ENCODE measurements around the gene VSIG8.

The VSIG8 gene

GRCh38 chr1:159843459-159843858 lies 19.0 kb downstream of the VSIG8 start:
- Histone ChIP-seq H3K4me1 (ENCODE audit: control insufficient read depth, insufficient read depth, low read length) (no peaks in the 10 kb centered on the region), H3K27ac (ENCODE audit: low read length) (no peak overlapping the region), H3K36me3 (ENCODE audit: control insufficient read depth in 2 of 2, insufficient read depth in 2 of 2, low read length in 2 of 2) (peaks cover 0 to 10% of the 10 kb centered on the region in 2 donors), H3K27me3 (ENCODE audit: control insufficient read depth in 1 of 2, insufficient read depth in 2 of 2, low read length in 2 of 2) (no peaks in the 10 kb centered on the region), H3K9ac (ENCODE audit: low read length in 2 of 2) (no peak overlapping the region), H3K9me3 (ENCODE audit: control insufficient read depth in 2 of 2, low read length in 2 of 2) (no peaks in the 10 kb centered on the region), H3K4me3 (ENCODE audit: low read length in 2 of 2) (no peak overlapping the region)

- Histone ChIP-seq H3K4me1 (ENCODE audit: control insufficient read depth, insufficient read depth, low read length) (no peaks in the 10 kb centered on the region), H3K9ac (ENCODE audit: low read length in 2 of 2) (no peak overlapping the region), H3K36me3 (ENCODE audit: control insufficient read depth in 2 of 2, insufficient read depth in 2 of 2, low read length in 2 of 2) (peaks cover 0 to 13% of the 10 kb centered on the region in 2 donors), H3K4me3 (ENCODE audit: low read length in 2 of 2) (no peak overlapping the region), H3K27me3 (ENCODE audit: control insufficient read depth in 1 of 2, insufficient read depth in 2 of 2, low read length in 2 of 2) (no peaks in the 10 kb centered on the region), H3K27ac (ENCODE audit: low read length) (no peak overlapping the region), H3K9me3 (ENCODE audit: control insufficient read depth in 2 of 2, low read length in 2 of 2) (no peaks in the 10 kb centered on the region)
Observed at GRCh38 chr1:159841749-159842148, 20.7 kb downstream of the VSIG8 start.

GRCh38 chr1:159839116-159839849 lies 23.2 kb downstream of the VSIG8 start:
- H3K36me3 ChIP-seq (ENCODE audit: control insufficient read depth in 2 of 2, insufficient read depth in 2 of 2, low read length in 2 of 2) = peaks cover 0 to 18% of the 10 kb centered on the region in 2 donors
- H3K27me3 ChIP-seq (ENCODE audit: control insufficient read depth in 1 of 2, insufficient read depth in 2 of 2, low read length in 2 of 2) = no peaks in the 10 kb centered on the region
- H3K4me1 ChIP-seq (ENCODE audit: control insufficient read depth, insufficient read depth, low read length) = no peaks in the 10 kb centered on the region
- no peak overlapping the region for H3K9ac ChIP-seq (ENCODE audit: low read length in 2 of 2)
- no peak overlapping the region for H3K4me3 ChIP-seq (ENCODE audit: low read length in 2 of 2)
- H3K9me3 ChIP-seq (ENCODE audit: control insufficient read depth in 2 of 2, low read length in 2 of 2) = no peaks in the 10 kb centered on the region
- no peak overlapping the region for H3K27ac ChIP-seq (ENCODE audit: low read length)

- Histone ChIP-seq H3K36me3 (ENCODE audit: control insufficient read depth in 2 of 2, insufficient read depth in 2 of 2, low read length in 2 of 2) (peaks cover 0 to 18% of the 10 kb centered on the region in 2 donors), H3K27ac (ENCODE audit: low read length) (no peak overlapping the region), H3K9me3 (ENCODE audit: control insufficient read depth in 2 of 2, low read length in 2 of 2) (no peaks in the 10 kb centered on the region)
Observed at GRCh38 chr1:159838715-159839114, 23.7 kb downstream of the VSIG8 start.

GRCh38 chr1:159835862-159836525 lies 26.5 kb downstream of the VSIG8 start:
- Histone ChIP-seq H3K27me3 (ENCODE audit: control insufficient read depth in 1 of 2, insufficient read depth in 2 of 2, low read length in 2 of 2) (no peaks in the 10 kb centered on the region), H3K36me3 (ENCODE audit: control insufficient read depth in 2 of 2, insufficient read depth in 2 of 2, low read length in 2 of 2) (peaks cover 0 to 15% of the 10 kb centered on the region in 2 donors), H3K4me1 (ENCODE audit: control insufficient read depth, insufficient read depth, low read length) (no peaks in the 10 kb centered on the region), H3K4me3 (ENCODE audit: low read length in 2 of 2) (no peak overlapping the region), H3K9me3 (ENCODE audit: control insufficient read depth in 2 of 2, low read length in 2 of 2) (no peaks in the 10 kb centered on the region), H3K27ac (ENCODE audit: low read length) (no peak overlapping the region), H3K9ac (ENCODE audit: low read length in 2 of 2) (no peak overlapping the region)

More at GRCh38 chr1:159838715-159839114, 23.7 kb downstream of the VSIG8 start:
- no peak overlapping the region for H3K4me3 ChIP-seq (ENCODE audit: low read length in 2 of 2)
- no peaks in the 10 kb centered on the region for H3K27me3 ChIP-seq (ENCODE audit: control insufficient read depth in 1 of 2, insufficient read depth in 2 of 2, low read length in 2 of 2)
- H3K4me1 ChIP-seq (ENCODE audit: control insufficient read depth, insufficient read depth, low read length) = no peaks in the 10 kb centered on the region
- H3K9ac ChIP-seq (ENCODE audit: low read length in 2 of 2) = no peak overlapping the region

- Histone ChIP-seq H3K9ac (ENCODE audit: low read length in 2 of 2) (no peak overlapping the region), H3K4me3 (ENCODE audit: low read length in 2 of 2) (no peak overlapping the region), H3K27ac (ENCODE audit: low read length) (no peak overlapping the region), H3K27me3 (ENCODE audit: control insufficient read depth in 1 of 2, insufficient read depth in 2 of 2, low read length in 2 of 2) (no peaks in the 10 kb centered on the region), H3K9me3 (ENCODE audit: control insufficient read depth in 2 of 2, low read length in 2 of 2) (no peaks in the 10 kb centered on the region), H3K4me1 (ENCODE audit: control insufficient read depth, insufficient read depth, low read length) (no peaks in the 10 kb centered on the region), H3K36me3 (ENCODE audit: control insufficient read depth in 2 of 2, insufficient read depth in 2 of 2, low read length in 2 of 2) (peaks cover 0 to 13% of the 10 kb centered on the region in 2 donors)
Observed at GRCh38 chr1:159835356-159835755, 27.1 kb downstream of the VSIG8 start.

GRCh38 chr1:159832309-159832708 lies 30.1 kb downstream of the VSIG8 start:
- Histone ChIP-seq H3K4me3 (ENCODE audit: low read length in 2 of 2) (no peak overlapping the region), H3K4me1 (ENCODE audit: control insufficient read depth, insufficient read depth, low read length) (peaks cover 2% of the 10 kb centered on the region), H3K27me3 (ENCODE audit: control insufficient read depth in 1 of 2, insufficient read depth in 2 of 2, low read length in 2 of 2) (peaks cover 0 to 2% of the 10 kb centered on the region in 2 donors), H3K9ac (ENCODE audit: low read length in 2 of 2) (no peak overlapping the region), H3K36me3 (ENCODE audit: control insufficient read depth in 2 of 2, insufficient read depth in 2 of 2, low read length in 2 of 2) (peaks cover 0 to 8% of the 10 kb centered on the region in 2 donors), H3K27ac (ENCODE audit: low read length) (no peak overlapping the region), H3K9me3 (ENCODE audit: control insufficient read depth in 2 of 2, low read length in 2 of 2) (no peaks in the 10 kb centered on the region)

GRCh38 chr1:159831412-159832141 lies 30.9 kb downstream of the VSIG8 start:
- Histone ChIP-seq H3K9ac (ENCODE audit: low read length in 2 of 2) (no peak overlapping the region), H3K36me3 (ENCODE audit: control insufficient read depth in 2 of 2, insufficient read depth in 2 of 2, low read length in 2 of 2) (peaks cover 0 to 4% of the 10 kb centered on the region in 2 donors), H3K4me3 (ENCODE audit: low read length in 2 of 2) (no peak overlapping the region), H3K4me1 (ENCODE audit: control insufficient read depth, insufficient read depth, low read length) (peaks cover 2% of the 10 kb centered on the region), H3K9me3 (ENCODE audit: control insufficient read depth in 2 of 2, low read length in 2 of 2) (no peaks in the 10 kb centered on the region), H3K27ac (ENCODE audit: low read length) (no peak overlapping the region), H3K27me3 (ENCODE audit: control insufficient read depth in 1 of 2, insufficient read depth in 2 of 2, low read length in 2 of 2) (peaks cover 0 to 4% of the 10 kb centered on the region in 2 donors)

- Histone ChIP-seq H3K4me1 (ENCODE audit: control insufficient read depth, insufficient read depth, low read length) (peaks cover 6% of the 10 kb centered on the region), H3K9me3 (ENCODE audit: control insufficient read depth in 2 of 2, low read length in 2 of 2) (no peaks in the 10 kb centered on the region), H3K27me3 (ENCODE audit: control insufficient read depth in 1 of 2, insufficient read depth in 2 of 2, low read length in 2 of 2) (peaks cover 0 to 4% of the 10 kb centered on the region in 2 donors), H3K9ac (ENCODE audit: low read length in 2 of 2) (no peak overlapping the region), H3K27ac (ENCODE audit: low read length) (no peak overlapping the region), H3K36me3 (ENCODE audit: control insufficient read depth in 2 of 2, insufficient read depth in 2 of 2, low read length in 2 of 2) (peaks cover 0 to 2% of the 10 kb centered on the region in 2 donors), H3K4me3 (ENCODE audit: low read length in 2 of 2) (no peak overlapping the region)
Observed at GRCh38 chr1:159830722-159831121, 31.7 kb downstream of the VSIG8 start.

- Histone ChIP-seq H3K4me3 (ENCODE audit: low read length in 2 of 2) (no peak overlapping the region), H3K9ac (ENCODE audit: low read length in 2 of 2) (no peak overlapping the region), H3K36me3 (ENCODE audit: control insufficient read depth in 2 of 2, insufficient read depth in 2 of 2, low read length in 2 of 2) (peaks cover 0 to 2% of the 10 kb centered on the region in 2 donors), H3K27me3 (ENCODE audit: control insufficient read depth in 1 of 2, insufficient read depth in 2 of 2, low read length in 2 of 2) (peaks cover 0 to 4% of the 10 kb centered on the region in 2 donors), H3K9me3 (ENCODE audit: control insufficient read depth in 2 of 2, low read length in 2 of 2) (no peaks in the 10 kb centered on the region), H3K4me1 (ENCODE audit: control insufficient read depth, insufficient read depth, low read length) (peaks cover 6% of the 10 kb centered on the region), H3K27ac (ENCODE audit: low read length) (no peak overlapping the region)
Observed at GRCh38 chr1:159829822-159830465, 32.5 kb downstream of the VSIG8 start.

Measured in stomach smooth muscle (tissue), 2 donors.